Mesothelial cell of epicardium (in vitro differentiated cells): Measurements from ENCODE around the gene ARHGAP6. TPM values are rescaled to one million over a fixed set of nuclear protein-coding genes. Genes with fewer than 3 reads are reported as not detected.
"Not testable (repeated sequence)": the region's sequence is repeated elsewhere in the genome, so short reads cannot be mapped to it uniquely, and the experiment has no call there.

Experiments
- DNase-seq, 2 experiments: peaks; one replicate each; pipeline ENCODE4 v3.0.0; 2021; ENCODE audit warnings: low spot score in 2 of 2; ENCODE audit not compliant: unreplicated experiment in 2 of 2
- H3K27ac Mint-ChIP-seq: 2 replicates; pipeline ENCODE4 v1.8.0; 2021; ENCODE audit warnings: mixed read lengths
- H3K27me3 Mint-ChIP-seq: 2 replicates; pipeline ENCODE4 v1.8.0; 2021; ENCODE audit warnings: low read depth, mixed read lengths
- H3K36me3 Mint-ChIP-seq: 2 replicates; pipeline ENCODE4 v1.8.0; 2021; ENCODE audit warnings: mixed read lengths
- H3K4me1 Mint-ChIP-seq: 2 replicates; pipeline ENCODE4 v1.8.0; 2021; ENCODE audit warnings: mixed read lengths
- H3K4me3 Mint-ChIP-seq: 2 replicates; pipeline ENCODE4 v1.8.0; 2021; ENCODE audit warnings: mild to moderate bottlenecking, moderate library complexity, mixed read lengths
- H3K9me3 Mint-ChIP-seq: 2 replicates; pipeline ENCODE4 v1.8.0; 2021; ENCODE audit warnings: mixed read lengths
- total RNA-seq: library from RNA; stranded (reverse); gene quantifications from 3 replicates; pipeline ENCODE4 v1.2.1, GENCODE V29; 2021
- TF ChIP-seq, protein P1 (sequence below): fragments of 200-600 bp; sonication (generic); IDR thresholded peaks from one replicate; pipeline ENCODE4 v1.5.0; 2021; ENCODE audit warnings: antibody characterized with exemption; ENCODE audit not compliant: unreplicated experiment

The ARHGAP6 gene
- total RNA-seq, 1 donor from 2014 or later: 5.3 TPM

DNA sequence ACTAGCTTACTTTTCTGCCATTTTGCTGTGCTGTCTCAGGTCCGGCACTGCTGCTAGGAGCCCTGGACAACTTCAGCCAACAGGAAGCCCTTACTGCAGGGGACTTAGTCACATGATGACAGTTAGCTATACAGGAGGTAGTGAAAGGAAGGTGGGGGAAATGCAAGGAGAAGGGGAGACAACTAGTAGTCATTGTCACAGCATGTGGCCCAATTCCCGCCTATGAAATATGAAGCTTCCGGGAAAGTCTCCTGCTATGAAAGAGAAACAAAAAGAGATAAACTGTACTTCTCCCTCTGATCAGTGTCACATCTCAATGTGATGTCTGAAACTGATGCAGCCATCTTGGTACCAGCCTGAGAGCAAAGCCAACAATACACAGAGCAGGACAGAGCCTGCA, 300.9 kb downstream of the ARHGAP6 start:
- Mint-ChIP-seq H3K4me1 (no peaks in the 10 kb centered on the region), H3K27ac (no peak overlapping the region), H3K36me3 (no peaks in the 10 kb centered on the region), H3K9me3 (peaks cover 46% of the 10 kb centered on the region), H3K27me3 (no peaks in the 10 kb centered on the region), H3K4me3 (no peak overlapping the region)
- DNase-seq: no peak
- TF ChIP-seq, protein P1, sequence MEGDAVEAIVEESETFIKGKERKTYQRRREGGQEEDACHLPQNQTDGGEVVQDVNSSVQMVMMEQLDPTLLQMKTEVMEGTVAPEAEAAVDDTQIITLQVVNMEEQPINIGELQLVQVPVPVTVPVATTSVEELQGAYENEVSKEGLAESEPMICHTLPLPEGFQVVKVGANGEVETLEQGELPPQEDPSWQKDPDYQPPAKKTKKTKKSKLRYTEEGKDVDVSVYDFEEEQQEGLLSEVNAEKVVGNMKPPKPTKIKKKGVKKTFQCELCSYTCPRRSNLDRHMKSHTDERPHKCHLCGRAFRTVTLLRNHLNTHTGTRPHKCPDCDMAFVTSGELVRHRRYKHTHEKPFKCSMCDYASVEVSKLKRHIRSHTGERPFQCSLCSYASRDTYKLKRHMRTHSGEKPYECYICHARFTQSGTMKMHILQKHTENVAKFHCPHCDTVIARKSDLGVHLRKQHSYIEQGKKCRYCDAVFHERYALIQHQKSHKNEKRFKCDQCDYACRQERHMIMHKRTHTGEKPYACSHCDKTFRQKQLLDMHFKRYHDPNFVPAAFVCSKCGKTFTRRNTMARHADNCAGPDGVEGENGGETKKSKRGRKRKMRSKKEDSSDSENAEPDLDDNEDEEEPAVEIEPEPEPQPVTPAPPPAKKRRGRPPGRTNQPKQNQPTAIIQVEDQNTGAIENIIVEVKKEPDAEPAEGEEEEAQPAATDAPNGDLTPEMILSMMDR: no peak

DNA sequence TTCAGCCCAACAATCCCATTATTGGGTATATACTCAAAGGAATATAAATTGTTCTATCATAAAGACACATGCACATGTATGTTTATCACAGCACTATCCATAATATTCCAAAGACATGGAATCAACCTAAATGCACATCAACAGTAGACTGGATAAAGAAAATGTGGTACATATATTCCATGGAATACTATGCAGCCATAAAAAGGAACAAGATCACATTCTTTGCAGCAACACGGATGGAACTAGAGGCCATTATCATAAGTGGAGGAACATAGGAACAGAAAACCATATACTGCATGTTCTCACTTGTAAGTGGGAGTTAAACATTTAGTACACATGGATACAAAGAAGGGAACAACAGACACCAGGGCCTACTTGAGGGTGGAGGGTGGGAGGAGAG, 301.9 kb downstream of the ARHGAP6 start:
- H3K4me3 Mint-ChIP-seq, H3K4me1 Mint-ChIP-seq, H3K36me3 Mint-ChIP-seq, H3K27me3 Mint-ChIP-seq, H3K27ac Mint-ChIP-seq, DNase-seq: not testable (repeated sequence)
- peaks cover 49% of the 10 kb centered on the region for H3K9me3 Mint-ChIP-seq

DNA sequence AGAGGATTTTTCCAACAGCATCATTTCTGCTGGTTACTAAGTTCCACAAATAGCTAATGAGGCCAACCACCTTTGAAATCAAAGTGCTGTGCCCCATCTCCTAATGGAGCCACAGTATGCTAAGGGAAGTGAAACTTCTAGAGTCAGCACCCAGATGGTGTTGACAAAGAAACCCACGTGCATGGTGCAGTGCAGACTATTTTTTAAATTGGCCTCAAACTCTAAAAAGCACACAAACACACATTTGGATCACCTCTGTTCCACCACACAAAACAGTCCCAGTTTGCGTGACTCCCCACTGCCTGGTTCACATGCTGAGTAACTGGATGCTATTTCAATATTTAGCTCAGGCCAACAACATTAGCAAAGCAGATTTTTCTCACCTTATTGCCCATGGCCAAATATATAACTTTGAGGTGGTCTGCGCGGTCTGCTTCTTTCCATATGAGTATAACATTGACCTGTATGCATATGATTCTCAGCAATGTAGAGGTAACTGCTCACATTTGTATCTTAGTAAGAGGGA, 302.6 kb downstream of the ARHGAP6 start:
- H3K36me3 Mint-ChIP-seq: no peaks in the 10 kb centered on the region
- peaks cover 45% of the 10 kb centered on the region for H3K9me3 Mint-ChIP-seq
- H3K27me3 Mint-ChIP-seq: no peaks in the 10 kb centered on the region
- no peak overlapping the region for H3K27ac Mint-ChIP-seq
- no peak for DNase-seq
- TF ChIP-seq, protein P1: no peak
- no peaks in the 10 kb centered on the region for H3K4me1 Mint-ChIP-seq
- H3K4me3 Mint-ChIP-seq: no peak overlapping the region

DNA sequence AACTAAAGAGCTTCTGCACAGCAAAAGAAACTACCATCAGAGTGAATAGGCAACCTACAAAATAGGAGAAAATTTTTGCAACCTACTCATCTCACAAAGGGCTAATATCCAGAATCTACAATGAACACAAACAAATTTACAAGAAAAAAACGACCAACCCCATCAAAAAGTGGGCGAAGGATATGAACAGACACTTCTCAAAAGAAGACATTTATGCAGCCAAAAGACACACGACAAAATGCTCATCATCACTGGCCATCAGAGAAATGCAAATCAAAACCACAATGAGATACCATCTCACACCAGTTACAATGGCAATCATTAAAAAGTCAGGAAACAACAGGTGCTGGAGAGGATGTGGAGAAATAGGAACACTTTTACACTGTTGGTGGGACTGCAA, 304.1 kb downstream of the ARHGAP6 start:
- H3K27ac Mint-ChIP-seq, H3K27me3 Mint-ChIP-seq, H3K4me3 Mint-ChIP-seq, DNase-seq, H3K36me3 Mint-ChIP-seq, H3K4me1 Mint-ChIP-seq: not testable (repeated sequence)
- peaks cover 43% of the 10 kb centered on the region for H3K9me3 Mint-ChIP-seq

DNA sequence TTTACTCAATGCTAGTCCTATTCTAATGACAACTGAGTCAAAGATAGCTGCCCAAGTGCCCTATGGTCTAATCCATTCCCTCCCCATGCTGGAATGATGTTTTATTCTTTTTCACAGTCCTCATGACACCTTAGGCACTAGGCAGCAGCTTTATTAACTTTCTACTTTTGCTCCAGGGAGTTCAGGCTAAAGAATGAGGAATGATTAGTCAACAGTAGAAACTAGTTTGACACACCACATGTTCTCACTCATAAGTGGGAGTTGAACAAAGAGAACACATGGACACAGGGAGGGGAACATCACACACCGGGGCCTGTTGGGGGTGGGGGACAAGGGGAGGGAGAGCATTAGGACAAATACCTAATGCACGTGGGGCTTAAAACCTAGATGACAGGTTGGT, 309.8 kb downstream of the ARHGAP6 start:
- H3K9me3 Mint-ChIP-seq: peaks cover 21% of the 10 kb centered on the region
- not testable (repeated sequence) for H3K27me3 Mint-ChIP-seq, H3K27ac Mint-ChIP-seq, H3K4me3 Mint-ChIP-seq, H3K4me1 Mint-ChIP-seq, H3K36me3 Mint-ChIP-seq, DNase-seq

DNA sequence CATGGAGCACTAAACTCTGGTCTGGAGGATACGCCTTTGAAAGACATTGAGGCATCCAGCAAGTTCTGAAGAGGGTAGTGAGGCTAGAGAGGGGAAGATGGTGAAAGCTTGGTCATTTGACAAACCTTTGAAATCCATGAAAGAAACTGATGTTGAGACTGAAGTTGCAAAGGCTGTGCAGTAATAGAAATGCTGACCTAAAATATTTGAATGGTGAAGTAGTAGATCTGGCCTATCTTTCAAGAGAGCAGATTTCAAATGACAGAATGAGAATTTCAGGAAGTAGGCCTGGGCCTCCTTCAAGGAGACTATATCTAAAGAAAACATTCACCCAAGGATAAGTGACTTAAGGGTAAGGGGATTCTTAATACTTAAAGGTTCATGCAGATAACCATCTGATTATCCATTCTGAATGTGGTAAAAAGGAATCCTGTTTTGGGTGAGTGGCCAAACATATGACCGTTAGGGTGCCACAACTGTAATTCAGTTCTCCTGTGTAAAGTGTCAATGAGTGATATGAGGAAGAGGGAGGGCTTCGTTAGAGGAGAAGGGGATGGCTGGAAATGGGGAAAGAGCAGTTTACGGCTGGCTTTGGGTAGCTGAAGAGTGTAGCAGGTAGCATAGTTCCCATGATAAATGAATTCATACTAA, 310.3 kb downstream of the ARHGAP6 start:
- DNase-seq: no peak
- TF ChIP-seq, protein P1: no peak
- no peak overlapping the region for H3K4me3 Mint-ChIP-seq
- no peaks in the 10 kb centered on the region for H3K27me3 Mint-ChIP-seq
- H3K36me3 Mint-ChIP-seq: no peaks in the 10 kb centered on the region
- H3K27ac Mint-ChIP-seq: no peak overlapping the region
- H3K9me3 Mint-ChIP-seq: peaks cover 21% of the 10 kb centered on the region
- H3K4me1 Mint-ChIP-seq: peaks cover 9% of the 10 kb centered on the region

DNA sequence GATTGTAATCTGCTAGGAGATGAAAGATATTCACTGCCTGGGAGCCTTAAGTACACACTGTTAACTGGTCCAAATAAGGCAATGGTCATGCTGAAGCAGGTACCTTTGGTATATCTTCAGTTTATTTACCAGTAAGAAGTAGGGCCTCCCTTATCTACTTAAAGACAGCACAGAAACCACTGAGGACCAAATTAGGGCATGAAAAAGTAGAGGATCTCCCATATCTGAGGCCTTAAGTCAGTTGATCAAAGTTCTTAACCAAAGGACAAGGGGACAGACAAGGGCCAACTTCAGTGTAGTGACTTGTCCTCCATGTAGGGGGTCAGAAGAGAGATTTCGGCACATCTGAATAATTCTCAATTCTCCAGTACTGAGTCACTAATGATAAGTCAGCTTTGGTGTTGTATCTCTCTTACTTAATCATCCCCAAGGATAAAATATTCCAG, 313.4 kb downstream of the ARHGAP6 start:
- peaks cover 23% of the 10 kb centered on the region for H3K9me3 Mint-ChIP-seq
- H3K4me3 Mint-ChIP-seq: no peak overlapping the region
- H3K27me3 Mint-ChIP-seq: no peaks in the 10 kb centered on the region
- DNase-seq: no peak
- H3K36me3 Mint-ChIP-seq: no peaks in the 10 kb centered on the region
- TF ChIP-seq, protein P1: no peak
- peaks cover 9% of the 10 kb centered on the region for H3K4me1 Mint-ChIP-seq
- no peak overlapping the region for H3K27ac Mint-ChIP-seq
